ENCODE results near the gene CYP26C1.

CYP26C1 gene, protein sequence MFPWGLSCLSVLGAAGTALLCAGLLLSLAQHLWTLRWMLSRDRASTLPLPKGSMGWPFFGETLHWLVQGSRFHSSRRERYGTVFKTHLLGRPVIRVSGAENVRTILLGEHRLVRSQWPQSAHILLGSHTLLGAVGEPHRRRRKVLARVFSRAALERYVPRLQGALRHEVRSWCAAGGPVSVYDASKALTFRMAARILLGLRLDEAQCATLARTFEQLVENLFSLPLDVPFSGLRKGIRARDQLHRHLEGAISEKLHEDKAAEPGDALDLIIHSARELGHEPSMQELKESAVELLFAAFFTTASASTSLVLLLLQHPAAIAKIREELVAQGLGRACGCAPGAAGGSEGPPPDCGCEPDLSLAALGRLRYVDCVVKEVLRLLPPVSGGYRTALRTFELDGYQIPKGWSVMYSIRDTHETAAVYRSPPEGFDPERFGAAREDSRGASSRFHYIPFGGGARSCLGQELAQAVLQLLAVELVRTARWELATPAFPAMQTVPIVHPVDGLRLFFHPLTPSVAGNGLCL
- long read RNA-seq, donor 1 = 0 reads
- long read RNA-seq, donor 2 = 0 reads
- long read RNA-seq, donor 3 = 0 reads
- long read RNA-seq, donor 4 = 0 reads
- long read RNA-seq, donor 5 = 0 reads
- long read RNA-seq, donor 6 = 0 reads
- long read RNA-seq, donor 7 = 0 reads
- long read RNA-seq, donor 8 = 0 reads

DNA sequence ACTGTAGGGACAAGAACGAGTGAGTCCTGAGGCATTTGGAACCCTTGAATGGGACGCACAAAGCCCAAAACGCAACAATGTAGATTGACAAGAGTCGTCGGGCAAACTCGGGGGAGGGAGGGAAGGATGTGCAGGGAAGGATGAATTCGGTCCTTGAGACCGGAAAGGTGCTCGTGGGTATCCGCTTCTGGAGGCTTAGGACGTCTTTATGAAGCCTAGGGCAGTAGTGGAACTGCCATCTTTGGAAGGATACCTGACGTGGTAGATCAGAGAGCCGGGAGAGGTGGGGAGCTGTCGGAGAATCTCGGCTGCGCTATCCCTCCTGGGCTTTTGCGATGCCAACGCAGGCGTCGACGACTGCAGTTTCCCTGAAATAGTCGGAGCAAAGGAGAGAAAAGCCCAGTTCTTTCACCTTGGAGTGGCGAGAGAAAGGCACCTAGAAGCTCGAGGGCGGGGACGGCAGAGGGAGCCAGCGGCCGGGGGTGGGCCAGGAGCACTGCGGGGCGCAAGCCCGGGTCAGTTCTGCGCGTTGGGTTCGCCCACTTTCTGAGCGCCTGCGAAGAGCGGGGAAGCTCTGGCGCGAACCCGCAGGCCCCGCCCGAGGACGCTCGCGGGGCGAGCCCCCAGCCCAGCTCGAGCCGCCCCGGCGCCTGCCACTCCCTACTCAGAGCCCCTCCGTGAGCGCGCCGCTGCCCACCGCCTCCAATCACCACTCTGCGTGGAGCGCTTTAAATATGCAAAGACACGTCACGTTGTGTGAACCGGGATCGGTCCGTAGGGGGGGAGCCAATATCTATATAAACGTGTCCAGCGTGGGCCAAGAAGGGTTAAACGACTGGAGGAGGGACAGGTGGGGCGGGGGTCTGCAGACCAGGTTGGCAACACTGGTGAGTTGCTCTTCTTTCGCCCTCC lies at the start of gene CYP26C1:
TSS of gene CYP26C1 (plus strand) at position 824 of the 912 bp plus-strand sequence. CDS start 466 bp downstream, outside the sequence.
- no peak for DNase-seq

DNA sequence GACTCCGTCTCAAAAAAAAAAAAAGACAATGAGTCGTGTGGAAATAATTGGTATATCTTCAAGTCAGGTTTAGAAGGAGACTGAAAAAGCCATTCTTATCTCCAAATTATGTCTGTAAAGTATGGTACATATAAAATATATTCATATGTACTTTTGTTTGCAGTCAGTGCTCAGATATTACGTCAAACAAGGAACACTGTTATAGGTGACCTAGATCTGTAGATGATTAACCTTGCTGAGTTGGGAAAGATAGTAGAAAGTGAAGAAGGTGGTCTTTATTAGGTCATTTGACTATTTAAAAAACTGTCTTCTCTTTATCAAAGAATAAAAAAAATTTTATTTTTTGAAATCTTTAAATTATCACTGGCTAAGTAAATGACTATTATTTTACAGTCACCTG lies 44.9 kb upstream of the CYP26C1 start:
- DNase-seq = no peak

DNA sequence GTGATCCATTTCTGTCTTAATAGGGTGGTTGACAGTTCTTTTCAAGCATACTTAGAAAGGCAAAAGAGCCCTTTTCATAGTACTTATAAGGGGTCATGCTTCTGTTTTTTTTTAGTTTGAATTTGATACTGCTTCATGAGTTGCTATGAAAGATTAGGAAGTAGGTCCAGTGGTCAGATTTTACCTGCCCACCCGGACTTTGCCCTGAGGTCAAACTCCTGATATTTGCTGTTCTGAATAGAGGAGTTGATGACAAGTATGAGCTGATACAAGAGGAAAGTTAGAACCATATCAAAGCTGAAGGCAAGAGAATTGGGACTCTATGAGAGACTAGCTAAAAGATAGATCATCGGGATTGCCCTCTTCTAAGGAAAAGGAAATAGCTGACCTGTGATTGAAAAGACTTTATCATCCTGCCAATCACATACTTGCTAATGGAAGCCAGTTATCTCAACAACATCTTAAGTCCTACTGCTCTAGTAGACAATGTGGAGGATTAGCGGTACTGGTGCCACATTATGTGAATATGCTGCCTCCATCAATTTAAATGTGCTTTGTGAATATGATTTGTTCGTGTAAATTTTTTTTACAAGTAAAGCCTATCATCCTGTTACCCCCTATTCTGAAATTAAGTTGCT lies 37.5 kb upstream of the CYP26C1 start:
- no peak for DNase-seq

DNA sequence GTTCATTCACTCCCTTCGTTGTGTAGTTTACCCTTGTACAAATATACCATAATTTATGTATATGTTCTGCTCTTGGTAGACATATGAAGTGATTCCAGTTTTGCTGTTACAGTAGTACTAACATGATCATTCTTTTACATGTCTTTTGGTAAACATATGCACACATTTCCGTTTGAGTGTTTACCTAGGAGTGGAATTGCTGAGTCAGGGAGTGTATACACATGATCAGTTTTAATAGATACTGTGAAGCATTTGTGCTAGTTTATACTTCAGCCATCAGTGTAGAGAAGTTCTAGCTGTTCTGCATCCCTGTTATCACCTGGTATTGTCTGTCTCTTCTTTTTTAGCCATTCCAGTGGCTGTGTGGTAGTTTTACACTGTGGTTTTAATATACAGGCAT lies 34.5 kb upstream of the CYP26C1 start:
- DNase-seq = no peak

DNA sequence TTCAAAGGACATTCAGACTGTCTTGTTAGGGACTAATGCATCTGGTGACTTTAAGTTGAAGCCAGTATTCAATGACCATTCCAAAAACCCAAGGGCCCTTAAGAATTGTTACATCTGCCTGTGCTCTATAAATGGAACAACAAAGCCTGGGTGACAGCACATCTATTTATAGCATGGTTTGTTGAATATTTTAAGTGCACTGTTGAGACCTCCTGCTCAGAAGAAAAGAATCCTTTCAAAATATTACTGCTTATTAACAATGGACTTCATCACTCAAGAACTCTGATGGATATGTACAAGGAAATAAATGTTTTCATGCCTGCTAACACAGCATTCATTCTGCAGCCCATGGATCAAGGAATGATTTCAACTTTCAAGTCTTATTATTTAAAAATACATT lies 33.1 kb upstream of the CYP26C1 start:
- no peak for DNase-seq

DNA sequence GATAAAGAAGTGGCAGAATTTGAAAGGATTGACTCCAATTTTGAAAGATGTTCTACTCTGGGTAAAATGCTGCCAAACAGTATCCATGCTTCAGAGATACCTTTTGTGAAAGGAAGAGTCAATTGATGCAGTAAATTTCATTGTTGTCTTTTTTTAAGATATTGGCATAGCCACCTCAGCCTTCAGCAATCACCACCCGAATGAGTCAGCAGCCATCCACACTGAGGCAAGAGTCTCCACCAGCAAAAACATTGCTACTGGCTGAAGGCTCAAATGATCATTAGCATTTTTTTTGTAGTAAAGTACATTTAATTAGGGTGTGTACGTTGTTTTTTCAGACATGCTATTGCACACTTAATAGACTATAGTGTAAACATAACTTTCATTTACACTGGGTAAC lies 31.7 kb upstream of the CYP26C1 start:
- DNase-seq = no peak

DNA sequence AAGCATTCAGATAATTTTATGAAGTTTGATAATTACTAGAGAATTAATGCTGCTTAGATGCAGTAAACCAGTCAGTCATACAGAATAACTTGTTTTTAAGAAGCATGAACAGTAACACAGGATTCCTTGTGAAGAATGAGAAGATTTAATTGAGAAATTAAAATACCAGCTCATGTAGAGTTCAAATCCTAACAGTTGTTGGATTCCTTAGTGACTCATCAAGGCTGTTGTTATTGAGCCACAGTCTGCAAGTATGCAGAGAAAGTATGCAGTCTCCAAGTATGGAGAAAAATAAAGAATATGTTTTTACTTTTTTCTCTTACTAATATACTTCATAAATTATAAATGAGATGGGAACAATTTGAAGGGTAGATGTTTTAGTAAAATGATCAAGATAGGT lies 30.2 kb upstream of the CYP26C1 start:
- no peak for DNase-seq

DNA sequence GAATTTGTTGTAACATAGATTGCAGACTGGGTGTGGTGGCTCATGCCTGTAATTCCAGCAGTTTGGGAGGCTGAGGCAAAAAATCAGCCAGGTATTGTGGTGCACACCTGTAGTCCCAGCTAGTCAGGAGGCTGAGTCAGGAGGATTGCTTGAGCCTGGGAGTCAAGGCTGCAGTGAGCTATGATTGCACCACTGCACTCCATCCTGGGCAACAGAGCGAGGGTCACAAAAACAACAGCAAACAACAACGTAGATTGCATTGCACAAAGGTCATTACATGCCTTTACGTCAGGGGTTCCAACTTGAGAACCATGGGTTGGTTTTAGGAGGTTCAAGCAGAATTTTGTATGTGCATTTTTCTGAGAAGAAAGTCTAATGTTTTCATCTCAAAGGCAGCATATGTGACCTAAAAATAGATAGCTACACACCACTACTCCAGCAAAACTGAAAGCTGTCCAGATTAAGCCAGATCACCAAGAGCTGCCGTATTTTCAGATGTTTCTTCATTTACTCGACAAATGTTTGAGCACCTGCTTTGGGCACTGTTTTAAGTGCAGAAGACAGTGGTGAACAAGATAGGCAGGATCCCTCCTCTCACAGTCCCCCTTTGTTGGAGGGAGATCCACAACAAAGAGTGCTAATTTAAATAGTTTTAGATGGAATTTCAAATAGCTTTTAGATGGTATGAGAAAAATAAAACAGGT lies 28.3 kb upstream of the CYP26C1 start:
- DNase-seq = no peak

DNA sequence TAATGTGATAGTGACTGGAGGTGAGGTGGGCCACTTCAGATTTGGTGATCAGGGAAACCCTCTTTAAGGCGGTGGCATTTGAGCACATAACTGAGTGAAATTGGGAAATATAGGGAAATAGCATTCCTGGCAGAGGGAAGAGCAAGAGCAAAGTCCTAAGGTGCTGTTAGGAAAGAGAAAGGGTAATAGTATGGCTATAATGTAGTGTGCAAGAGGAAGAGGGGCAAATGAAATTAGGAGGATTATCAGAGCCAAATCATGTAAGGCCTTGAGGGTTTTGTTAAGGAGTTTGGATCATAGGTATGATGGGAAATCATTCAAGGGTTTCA lies 27.8 kb upstream of the CYP26C1 start:
- no peak for DNase-seq

DNA sequence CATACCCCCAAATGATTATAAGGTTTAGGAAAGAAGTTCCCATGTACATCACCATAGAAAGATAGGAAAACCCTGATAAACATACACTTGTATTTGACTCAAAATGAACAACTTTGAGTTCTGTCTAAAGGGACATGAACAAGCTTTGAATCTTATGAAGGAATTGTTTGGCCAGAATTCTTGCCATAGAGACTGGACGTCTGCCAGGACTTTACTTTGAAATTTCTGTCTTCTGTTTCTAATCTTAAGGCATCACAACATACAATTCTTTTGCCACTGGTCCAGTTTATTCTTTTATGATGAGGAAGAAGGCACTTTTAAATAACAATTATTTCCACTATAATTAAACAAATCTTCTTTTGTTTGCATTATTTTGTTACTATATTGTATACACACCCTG lies 26.2 kb upstream of the CYP26C1 start:
- no peak for DNase-seq

DNA sequence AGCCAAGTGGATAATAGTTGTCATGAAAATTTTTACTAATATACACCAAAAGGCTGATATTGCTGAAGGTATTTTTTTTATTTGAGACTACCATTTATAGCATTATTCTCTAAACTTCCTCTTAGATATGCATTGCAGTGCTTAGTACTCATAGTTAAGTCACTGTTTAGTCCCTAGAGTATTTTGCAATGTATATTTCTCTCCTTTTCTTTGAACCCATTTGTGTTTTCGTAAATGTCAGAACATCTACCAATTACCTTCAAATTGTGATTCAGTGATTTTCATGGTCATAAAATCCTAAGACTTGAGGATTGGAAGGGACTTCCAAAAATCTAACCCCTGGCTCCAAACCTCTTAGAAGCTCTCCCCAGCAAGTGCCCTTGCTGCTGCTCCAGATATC lies 21.5 kb upstream of the CYP26C1 start:
- no peak for DNase-seq

DNA sequence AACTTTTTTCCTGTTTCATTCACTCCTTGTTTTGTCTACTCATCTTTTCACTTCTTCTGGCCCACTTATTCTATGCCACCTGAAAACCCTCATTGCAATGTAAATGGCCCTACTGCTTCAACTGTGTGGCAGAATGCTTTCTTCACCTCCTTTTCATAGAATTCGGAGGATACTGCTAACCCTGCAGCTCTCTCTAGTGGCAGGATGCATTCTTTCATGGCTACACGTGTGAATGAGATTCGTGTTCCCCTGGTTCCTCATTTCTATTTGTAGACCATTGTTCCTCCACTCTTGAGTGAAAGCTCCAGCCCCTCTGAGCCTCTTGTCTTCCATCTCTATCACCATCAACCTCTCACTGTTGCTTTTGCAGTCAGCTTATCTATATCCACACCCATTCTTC lies 20.9 kb upstream of the CYP26C1 start:
- DNase-seq = no peak

DNA sequence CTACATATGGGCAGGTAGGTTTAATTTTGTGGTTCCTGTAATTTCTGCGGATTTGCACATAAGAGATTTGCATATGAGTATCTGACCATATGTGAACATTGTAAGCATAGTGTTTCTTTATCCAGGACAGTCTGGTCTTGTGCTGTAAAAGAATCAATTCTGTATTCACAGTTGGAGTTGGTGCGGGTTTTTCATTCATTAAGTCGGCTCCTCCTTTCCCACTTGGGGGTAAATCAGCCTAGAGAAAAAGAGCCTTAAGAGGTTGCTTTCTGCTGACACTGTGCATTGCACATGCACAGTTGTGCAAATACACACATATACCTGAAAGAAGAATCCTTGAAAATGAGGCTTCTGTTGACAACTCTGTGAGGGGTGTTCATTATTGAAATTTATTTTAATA lies 6.1 kb upstream of the CYP26C1 start:
- no peak for DNase-seq

DNA sequence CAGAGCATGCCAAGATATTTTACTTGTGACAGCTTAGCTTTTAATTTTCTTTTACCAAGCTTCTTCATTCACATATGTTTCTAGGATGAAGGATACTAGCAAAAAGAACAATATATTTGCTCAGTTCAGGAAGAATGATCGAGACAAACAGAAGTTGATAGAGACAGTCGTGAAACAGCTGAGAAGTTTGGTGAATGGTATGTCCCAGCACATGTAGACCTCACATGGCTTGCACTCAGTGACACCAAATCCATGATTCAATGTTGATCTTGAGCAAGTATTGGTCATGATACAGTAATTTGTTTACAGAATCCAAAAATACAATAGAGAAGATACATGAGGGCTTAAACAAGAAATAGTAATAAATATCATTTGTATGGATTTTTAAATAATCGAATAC lies 2.5 kb upstream of the CYP26C1 start:
- no peak for DNase-seq

DNA sequence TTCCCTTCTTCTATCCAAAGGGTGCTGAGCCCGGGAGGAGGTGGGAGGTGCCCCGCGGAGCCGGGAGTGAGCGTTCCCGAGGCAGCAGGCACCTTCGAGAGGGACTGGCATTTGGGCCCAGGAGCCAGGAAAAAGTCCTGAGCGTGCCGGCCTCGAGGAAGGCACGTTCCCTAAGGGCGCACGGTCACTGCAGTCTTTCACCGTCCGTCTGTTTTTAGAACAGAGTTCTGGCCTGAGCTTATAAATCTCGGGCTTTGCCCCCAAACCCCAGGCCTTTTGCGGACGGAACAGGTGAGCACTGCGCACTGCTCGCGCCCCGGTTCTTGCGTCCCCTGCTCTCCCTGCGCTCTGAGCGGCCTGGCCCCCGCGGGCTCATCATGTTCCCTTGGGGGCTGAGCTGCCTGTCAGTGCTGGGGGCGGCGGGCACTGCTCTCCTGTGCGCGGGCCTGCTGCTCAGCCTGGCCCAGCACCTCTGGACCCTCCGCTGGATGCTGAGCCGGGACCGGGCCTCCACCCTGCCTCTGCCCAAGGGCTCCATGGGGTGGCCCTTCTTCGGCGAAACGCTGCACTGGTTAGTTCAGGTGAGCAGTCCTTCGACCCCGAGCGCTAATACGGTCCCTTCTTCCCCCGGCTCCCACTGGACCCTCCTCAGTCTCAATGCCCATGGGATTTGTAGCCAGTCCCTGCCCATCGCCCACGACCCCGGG lies 442 bp downstream of the CYP26C1 start:
- no peak for DNase-seq

DNA sequence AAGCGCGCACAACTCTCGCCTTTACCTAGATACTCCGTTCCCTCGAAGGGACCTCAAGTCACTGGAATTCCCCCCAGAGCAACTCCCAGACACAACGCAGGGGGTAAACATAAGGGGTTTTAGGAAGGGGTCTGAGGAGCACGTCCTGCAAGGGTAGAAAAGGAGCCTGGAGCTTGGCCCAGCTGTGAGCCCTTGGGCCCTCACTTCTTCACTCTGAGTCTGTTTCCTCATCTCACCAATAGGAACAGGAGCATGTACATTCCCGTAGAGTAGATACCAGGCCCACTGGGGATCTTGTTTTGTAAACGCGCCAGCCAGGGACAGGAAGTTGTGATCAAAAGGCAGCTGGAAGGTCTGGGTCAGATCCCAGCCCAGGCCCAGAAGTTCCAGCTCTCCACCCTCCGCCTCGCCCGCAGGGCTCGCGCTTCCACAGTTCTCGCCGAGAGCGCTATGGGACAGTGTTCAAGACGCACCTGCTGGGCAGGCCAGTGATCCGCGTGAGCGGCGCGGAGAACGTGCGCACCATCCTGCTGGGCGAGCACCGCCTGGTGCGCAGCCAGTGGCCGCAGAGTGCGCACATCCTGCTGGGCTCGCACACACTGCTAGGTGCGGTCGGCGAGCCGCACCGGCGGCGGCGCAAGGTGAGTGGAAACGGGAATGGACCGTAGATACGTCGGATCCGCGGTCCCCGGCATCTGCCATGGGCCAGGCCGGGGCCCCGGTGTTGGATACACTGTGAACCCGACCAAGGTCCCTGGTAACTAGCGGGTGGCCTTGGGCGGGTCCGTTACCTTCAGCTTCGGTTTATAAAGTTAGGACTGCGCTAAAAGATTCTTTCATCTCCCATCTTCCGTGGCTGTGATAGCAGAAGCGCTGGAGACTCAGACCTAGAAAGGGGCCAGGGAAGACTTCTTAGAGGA lies 1.3 kb downstream of the CYP26C1 start:
- peak; percentile 63 for DNase-seq

DNA sequence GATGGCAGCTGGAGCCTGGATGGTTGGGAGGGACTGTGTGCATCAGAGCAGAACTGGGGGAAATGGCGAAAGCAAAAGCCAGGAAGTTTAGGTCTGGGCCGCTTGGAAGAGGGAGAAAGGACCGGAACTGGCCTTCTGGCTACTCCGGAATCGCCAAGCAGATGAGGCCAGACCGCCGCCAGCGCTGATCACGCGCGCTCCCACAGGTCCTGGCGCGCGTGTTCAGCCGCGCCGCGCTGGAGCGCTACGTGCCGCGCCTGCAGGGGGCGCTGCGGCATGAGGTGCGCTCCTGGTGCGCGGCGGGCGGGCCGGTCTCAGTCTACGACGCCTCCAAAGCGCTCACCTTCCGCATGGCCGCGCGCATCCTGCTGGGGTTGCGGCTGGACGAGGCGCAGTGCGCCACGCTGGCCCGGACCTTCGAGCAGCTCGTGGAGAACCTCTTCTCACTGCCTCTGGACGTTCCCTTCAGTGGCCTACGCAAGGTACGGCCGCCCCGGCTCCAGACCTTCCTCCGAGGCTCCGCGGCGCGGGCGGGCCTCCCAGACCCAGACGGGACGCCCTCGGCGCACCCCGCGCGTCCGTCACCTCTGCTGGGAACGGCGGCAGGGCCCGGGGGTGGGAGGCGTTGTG lies 2.0 kb downstream of the CYP26C1 start:
- DNase-seq = peak; percentile 76

DNA sequence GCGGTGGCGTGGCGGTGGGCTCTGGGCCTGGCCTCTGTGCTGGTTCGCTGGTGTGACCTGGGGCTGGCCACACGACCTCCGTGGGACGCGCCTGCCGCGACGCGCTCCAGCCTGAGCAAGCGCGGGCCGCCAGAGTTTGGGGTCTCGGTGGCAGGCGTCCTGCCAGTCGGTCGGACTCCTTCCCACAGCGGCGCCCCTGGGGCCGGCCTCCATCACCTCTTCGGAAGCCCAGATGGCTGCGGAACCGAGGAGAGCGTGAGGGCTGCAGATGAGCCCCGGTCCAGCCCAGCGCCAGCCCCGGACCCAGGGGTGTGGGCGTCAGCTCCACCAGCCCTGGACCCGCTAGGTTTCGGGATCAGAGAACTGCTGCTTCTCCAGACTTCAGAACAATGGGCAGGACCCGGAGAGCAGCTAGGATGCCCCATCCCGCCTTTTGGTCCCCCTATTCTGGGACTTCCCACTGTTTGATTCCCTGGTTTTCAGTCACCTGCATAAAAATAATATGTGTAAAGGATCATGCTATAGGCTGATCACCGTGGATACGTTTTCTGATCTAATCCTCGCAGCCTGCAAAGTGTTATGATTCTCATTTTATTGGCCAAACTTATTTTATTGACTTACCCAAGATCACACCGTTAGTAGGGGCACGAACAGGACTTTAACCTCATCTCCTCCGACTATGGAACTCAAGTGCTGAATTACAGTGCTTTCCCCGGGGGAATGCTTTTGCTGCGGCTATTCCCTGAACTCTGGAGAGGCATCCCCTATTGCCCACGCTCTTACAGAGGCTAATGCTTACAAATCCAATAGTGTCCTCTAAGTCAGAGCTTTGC lies 2.8 kb downstream of the CYP26C1 start:
- DNase-seq = no peak

Data from right kidney (tissue), 9 donors.